HG02938 (cell line): ENCODE data around the gene LRRK2.
"Not testable (repeated sequence)": the region's sequence is repeated elsewhere in the genome, so short reads cannot be mapped to it uniquely, and the experiment has no call there.

ENCODE experiments used
- ATAC-seq: cut with Tn5 transposase; IDR thresholded peaks from one replicate; pipeline ENCODE4 v1.9.1; 2021; ENCODE audit warnings: mild to moderate bottlenecking, moderate library complexity; ENCODE audit not compliant: unreplicated experiment

Gene LRRK2

DNA sequence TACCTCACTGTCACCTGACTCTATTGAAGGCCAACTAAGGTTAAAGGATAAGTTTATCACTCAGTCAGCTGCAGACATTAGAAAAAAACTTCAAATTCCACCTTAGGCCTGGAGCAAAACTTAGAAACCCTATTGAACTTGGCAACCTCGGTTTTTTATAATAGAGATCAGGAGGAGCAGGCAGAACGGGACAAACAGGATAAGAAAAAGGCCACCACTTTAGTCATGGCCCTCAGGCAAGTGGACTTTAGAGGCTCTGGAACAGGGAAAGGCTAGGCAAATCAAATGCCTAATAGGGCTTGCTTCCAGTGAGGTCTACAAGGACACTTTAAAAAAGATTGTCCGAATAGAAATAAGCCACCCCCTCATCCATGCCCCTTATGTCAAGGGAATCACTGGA lies 162.5 kb downstream of the LRRK2 start:
- ATAC-seq, result not testable (repeated sequence)

DNA sequence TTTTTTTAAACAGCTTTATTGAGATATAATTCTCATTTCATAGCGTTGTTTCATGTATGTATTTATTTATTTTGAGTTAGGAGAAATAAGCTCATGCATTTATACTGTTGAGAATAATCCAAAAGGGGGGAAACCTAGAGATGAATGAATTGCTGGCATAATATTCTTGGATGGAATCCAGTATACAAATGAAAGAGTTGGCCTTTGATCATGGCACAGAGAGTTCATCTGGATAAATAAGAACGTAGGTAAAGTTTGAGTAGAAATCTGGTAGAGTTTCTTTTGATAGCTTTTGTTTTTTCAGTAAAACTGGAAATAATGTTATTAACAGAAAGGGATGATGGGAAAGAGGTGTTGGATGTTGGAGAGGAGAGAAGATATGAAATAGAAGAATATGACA lies 166.2 kb downstream of the LRRK2 start:
- ATAC-seq, result no peak

DNA sequence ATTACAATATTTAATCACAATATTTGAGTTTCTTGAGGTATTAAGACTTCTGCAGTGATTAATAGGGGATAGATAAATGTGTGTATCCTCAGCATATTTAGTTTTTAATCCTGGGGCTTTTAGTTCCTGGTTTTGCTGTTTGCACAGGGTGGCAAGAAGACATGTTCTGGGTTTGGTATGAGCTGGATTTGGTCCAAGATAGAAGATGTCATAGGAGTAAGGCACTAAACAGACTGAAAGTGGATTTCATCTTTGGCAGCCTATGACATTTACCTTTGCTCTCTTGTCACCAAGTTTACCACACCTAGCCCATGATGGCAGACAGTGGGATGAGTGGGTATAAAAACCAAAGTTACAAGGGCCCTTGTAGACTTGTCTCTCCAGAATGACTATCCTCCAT lies 168.2 kb downstream of the LRRK2 start:
- no peak for ATAC-seq

DNA sequence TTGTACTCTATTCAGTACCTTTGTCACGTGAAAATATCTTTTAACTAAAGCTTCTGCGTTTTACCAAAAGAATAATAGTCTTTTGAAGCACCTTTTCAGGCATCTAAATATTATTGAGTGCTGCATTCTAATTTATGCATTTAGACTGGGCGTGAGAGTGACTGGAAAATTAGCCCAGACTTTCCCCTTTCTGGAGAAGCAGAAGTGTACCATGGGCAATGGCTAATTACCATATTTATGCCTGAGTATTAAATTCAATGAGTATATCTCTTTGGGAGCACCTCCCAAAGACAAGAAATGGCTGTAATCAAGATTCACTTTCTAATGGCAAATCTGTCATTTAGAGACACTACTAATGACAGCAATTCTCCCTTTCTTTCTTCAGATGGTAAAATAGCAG lies 174.9 kb downstream of the LRRK2 start:
- no peak for ATAC-seq

GRCh38 chr12:40405419-40405818 lies 180.6 kb downstream of the LRRK2 start:
- ATAC-seq, result no peak
